ENCODE measurements around the gene CDYL2.

GRCh38 chr16:80711406-80711805, 93.0 kb downstream of the CDYL2 start:
- TF ChIP-seq, protein P1, sequence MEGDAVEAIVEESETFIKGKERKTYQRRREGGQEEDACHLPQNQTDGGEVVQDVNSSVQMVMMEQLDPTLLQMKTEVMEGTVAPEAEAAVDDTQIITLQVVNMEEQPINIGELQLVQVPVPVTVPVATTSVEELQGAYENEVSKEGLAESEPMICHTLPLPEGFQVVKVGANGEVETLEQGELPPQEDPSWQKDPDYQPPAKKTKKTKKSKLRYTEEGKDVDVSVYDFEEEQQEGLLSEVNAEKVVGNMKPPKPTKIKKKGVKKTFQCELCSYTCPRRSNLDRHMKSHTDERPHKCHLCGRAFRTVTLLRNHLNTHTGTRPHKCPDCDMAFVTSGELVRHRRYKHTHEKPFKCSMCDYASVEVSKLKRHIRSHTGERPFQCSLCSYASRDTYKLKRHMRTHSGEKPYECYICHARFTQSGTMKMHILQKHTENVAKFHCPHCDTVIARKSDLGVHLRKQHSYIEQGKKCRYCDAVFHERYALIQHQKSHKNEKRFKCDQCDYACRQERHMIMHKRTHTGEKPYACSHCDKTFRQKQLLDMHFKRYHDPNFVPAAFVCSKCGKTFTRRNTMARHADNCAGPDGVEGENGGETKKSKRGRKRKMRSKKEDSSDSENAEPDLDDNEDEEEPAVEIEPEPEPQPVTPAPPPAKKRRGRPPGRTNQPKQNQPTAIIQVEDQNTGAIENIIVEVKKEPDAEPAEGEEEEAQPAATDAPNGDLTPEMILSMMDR (IDR thresholded peaks at IDR 0.05) = no peak
- TF ChIP-seq EZH2phosphoT487 (IDR thresholded peaks at IDR 0.05) = no peak
